Measurements from ENCODE around the gene KRTAP5-9. TPM values are rescaled to one million over a fixed set of nuclear protein-coding genes. Genes with fewer than 3 reads are reported as not detected.
"Not testable (repeated sequence)": the region's sequence is repeated elsewhere in the genome, so short reads cannot be mapped to it uniquely, and the experiment has no call there.

Gene KRTAP5-9
- total RNA-seq, 1 experiment from 2014 or later = not detected

- H3K27me3 ChIP-seq (ENCODE audit: control insufficient read depth, insufficient read depth, low read length) = no peaks in the 10 kb centered on the region; the same call in none of the 2 replicates
- H3K4me3 ChIP-seq (ENCODE audit: insufficient read depth, low read depth, low read length) = no peak overlapping the region
- DNase-seq = peak; percentile 84
- no peaks in the 10 kb centered on the region for H3K36me3 ChIP-seq (replicated peaks; ENCODE audit: control insufficient read depth, insufficient read depth, low read length)
These were observed 32.1 kb downstream of the KRTAP5-9 start for GRCh38 chr11:71580057-71581003.

- H3K27me3 ChIP-seq (ENCODE audit: control insufficient read depth, insufficient read depth, low read length) = no peaks in the 10 kb centered on the region; the same call in none of the 2 replicates
- H3K36me3 ChIP-seq (replicated peaks; ENCODE audit: control insufficient read depth, insufficient read depth, low read length) = no peaks in the 10 kb centered on the region
- no peak overlapping the region for H3K4me3 ChIP-seq (ENCODE audit: insufficient read depth, low read depth, low read length)
- no peak for DNase-seq
These were observed 33.6 kb downstream of the KRTAP5-9 start for GRCh38 chr11:71581826-71582225.

GRCh38 chr11:71582309-71582895 is 34.2 kb downstream of the KRTAP5-9 start, which contains the start of gene KRTAP5-11:
Gene KRTAP5-11, minus strand, starts transcription at chr11:71582875. Its CDS starts 38 bp downstream, at chr11:71582837.
- no peaks in the 10 kb centered on the region; the same call in none of the 2 replicates for H3K27me3 ChIP-seq (ENCODE audit: control insufficient read depth, insufficient read depth, low read length)
- peak; percentile 14 for DNase-seq
- no peak within 1 kb of the TSS for H3K4me3 ChIP-seq (ENCODE audit: insufficient read depth, low read depth, low read length)
- no peaks in the 10 kb centered on the region for H3K36me3 ChIP-seq (replicated peaks; ENCODE audit: control insufficient read depth, insufficient read depth, low read length)

GRCh38 chr11:71582969-71583368 is 34.7 kb downstream of the KRTAP5-9 start:
- H3K27me3 ChIP-seq (ENCODE audit: control insufficient read depth, insufficient read depth, low read length); H3K4me3 ChIP-seq (ENCODE audit: insufficient read depth, low read depth, low read length): not testable (repeated sequence)
- DNase-seq = peak; percentile 12

DNA sequence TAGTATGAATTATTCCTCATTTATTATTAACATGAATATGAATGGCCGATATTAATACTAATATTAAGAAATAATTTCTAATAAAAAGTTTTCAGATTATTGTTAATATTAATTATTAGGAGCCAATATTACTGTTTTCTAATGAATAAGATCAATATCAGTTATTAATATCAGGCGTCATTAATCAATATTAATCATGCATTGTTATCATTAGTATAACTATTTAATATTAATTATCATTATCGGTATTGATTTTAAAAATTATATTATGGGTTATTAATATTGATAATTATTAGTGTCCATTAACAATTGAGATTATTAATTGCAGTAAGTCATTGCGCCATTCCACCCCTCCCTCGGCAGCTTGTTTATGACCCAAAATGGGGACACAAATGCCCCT is 37.5 kb downstream of the KRTAP5-9 start:
- not testable (repeated sequence) for H3K4me3 ChIP-seq (ENCODE audit: insufficient read depth, low read depth, low read length); H3K36me3 ChIP-seq (replicated peaks; ENCODE audit: control insufficient read depth, insufficient read depth, low read length); H3K27me3 ChIP-seq (ENCODE audit: control insufficient read depth, insufficient read depth, low read length); DNase-seq

More at GRCh38 chr11:71582969-71583368, 34.7 kb downstream of the KRTAP5-9 start:
- H3K36me3 ChIP-seq (replicated peaks; ENCODE audit: control insufficient read depth, insufficient read depth, low read length) = not testable (repeated sequence)

- DNase-seq; H3K4me3 ChIP-seq (ENCODE audit: insufficient read depth, low read depth, low read length); H3K36me3 ChIP-seq (replicated peaks; ENCODE audit: control insufficient read depth, insufficient read depth, low read length); H3K27me3 ChIP-seq (ENCODE audit: control insufficient read depth, insufficient read depth, low read length): not testable (repeated sequence)
These were observed 40.1 kb downstream of the KRTAP5-9 start for GRCh38 chr11:71588314-71588713.

DNA sequence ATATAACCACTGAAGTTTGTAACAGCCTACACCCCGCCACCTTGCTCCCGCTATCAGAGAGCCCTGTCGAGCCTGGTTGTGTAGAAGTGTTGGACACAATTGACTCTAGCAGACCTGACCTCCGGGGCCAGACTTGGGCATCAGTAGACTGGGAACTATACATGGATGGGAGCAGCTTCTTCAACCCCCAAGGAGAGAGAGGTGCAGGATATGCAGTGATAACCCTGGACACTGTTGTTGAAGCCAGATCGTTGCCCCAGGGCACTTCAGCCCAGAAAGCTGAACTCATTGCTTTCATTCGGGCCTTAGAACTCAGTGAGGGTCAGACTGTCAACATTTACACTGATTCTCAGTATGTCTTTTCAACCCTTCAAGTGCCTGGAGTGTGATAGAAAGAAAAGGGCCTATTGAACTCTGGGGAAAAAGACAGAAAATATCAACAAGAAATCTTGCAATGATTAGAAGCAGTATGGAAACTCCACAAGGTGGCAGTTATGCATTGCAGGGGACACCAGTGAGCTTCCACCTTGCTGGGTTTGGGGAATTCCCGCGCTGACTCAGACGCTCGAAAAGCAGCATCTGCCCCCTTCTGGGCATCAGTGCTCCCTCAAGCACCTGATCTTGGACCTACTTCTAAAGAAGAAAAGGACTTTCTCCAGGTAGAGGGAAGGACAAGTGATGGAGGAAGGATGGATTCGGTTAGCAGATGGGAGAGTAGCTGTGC is 40.8 kb downstream of the KRTAP5-9 start:
- H3K27me3 ChIP-seq (ENCODE audit: control insufficient read depth, insufficient read depth, low read length); DNase-seq; H3K36me3 ChIP-seq (replicated peaks; ENCODE audit: control insufficient read depth, insufficient read depth, low read length); H3K4me3 ChIP-seq (ENCODE audit: insufficient read depth, low read depth, low read length): not testable (repeated sequence)

GRCh38 chr11:71589546-71589920 is 41.3 kb downstream of the KRTAP5-9 start:
- not testable (repeated sequence) for H3K4me3 ChIP-seq (ENCODE audit: insufficient read depth, low read depth, low read length); DNase-seq; H3K27me3 ChIP-seq (ENCODE audit: control insufficient read depth, insufficient read depth, low read length); H3K36me3 ChIP-seq (replicated peaks; ENCODE audit: control insufficient read depth, insufficient read depth, low read length)

Other genes with a start within 250 kb of the KRTAP5-9 start
- 123 and 143 TPM in 2 replicates for gene DHCR7, start 100.0 kb upstream of the KRTAP5-9 start, total RNA-seq (2014; rRNA removed; shearing (Covaris generic))
- gene NADSYN1, start 95.2 kb upstream of the KRTAP5-9 start, total RNA-seq (2014; rRNA removed; shearing (Covaris generic)) = 34.9 and 46.8 TPM in 2 replicates
- gene KRTAP5-7, start 21.2 kb upstream of the KRTAP5-9 start, total RNA-seq (2014; rRNA removed; shearing (Covaris generic)) = not detected in 2 replicates
- not detected in 2 replicates for gene KRTAP5-8, start 10.4 kb upstream of the KRTAP5-9 start, total RNA-seq (2014; rRNA removed; shearing (Covaris generic))
- 0.14 TPM in 1 of 2 replicates, not detected in the other for gene KRTAP5-10, start 17.1 kb downstream of the KRTAP5-9 start, total RNA-seq (2014; rRNA removed; shearing (Covaris generic))
- gene KRTAP5-11, start 34.5 kb downstream of the KRTAP5-9 start, total RNA-seq (2014; rRNA removed; shearing (Covaris generic)) = 0.92 TPM in 1 of 2 replicates, not detected in the other

Measured in H7 (cell line).